Left kidney (tissue), 2 donors: Measurements from ENCODE around the gene LCMT2. TPM values are rescaled to one million over a fixed set of nuclear protein-coding genes. Genes with fewer than 3 reads are reported as not detected.

Source experiments
- DNase-seq: peaks from one replicate; pipeline ENCODE4 v3.0.0-alpha.2; 2013
- polyA plus RNA-seq: library from polyadenylated mRNA; unstranded; fragments of 120-200 nt; gene quantifications from one replicate; pipeline ENCODE4 v1.2.1, GENCODE V29; 2013; ENCODE audit not compliant: insufficient read length

The LCMT2 gene
- polyA plus RNA-seq, 1 donor = 12.9 TPM

DNA sequence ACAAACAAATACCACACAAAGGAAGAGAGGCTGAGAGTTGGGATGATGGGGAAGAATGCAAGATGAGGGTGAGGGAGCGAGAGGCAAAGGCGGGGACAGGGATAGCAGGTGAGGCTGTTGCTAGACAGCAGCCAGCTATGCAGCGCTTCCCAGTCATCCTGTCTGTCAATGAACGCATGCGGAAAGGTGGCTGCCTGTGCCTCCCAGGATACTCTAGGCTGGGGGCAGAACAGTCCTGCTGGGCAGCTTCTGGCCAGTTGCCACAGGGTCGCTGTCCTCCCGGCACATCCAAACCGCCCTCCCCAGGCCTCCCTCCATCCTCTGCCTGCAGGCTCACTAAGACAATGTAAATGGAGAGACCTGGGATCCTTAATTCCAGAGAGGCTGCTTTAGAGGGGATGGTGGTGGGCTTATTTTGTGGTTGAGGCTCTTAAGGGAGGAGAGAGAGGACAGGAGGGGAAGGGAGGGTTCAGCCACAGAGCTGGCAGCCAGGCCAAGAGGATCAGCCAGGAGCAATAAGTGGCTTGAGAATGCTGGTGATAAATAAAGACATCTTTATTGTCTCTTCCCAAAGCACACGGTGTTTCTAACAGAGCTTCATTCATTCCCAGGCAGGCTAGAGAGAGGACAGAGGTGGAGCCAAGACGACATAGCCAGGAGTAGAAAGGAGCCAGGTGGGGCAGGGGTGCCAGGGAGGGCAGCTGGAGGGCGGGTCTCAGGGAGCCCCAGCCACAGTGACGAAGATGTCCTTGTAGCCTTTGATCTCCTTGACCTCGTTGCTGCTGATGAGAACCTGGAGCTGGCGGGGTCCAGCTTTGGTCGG is 54.4 kb downstream of the LCMT2 start:
- no peak for DNase-seq

DNA sequence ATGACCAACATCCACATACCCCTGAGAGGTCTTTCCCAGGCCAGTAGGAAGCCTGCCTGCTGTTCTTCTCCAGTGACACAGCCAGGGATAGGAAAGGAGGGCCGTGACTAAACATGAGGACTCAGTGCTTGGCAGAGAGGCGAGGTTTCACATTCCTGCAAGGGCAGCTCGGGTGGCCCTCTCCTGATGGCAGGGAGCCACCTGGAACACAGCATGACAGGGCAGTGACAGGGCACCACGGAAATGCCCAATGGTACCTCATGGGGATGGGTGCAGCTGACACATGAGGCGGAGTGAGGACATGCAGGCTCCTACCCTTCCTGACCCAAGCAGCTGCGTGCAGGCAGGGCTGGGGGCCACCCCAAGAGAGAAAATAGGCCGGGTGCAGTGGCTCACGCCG is 56.2 kb downstream of the LCMT2 start:
- DNase-seq = no peak

Other genes starting within 250 kb of the LCMT2 start
- gene UBR1, start 224.5 kb downstream of the LCMT2 start, polyA plus RNA-seq = 29.4 TPM
- gene TMEM62, start 197.0 kb downstream of the LCMT2 start, polyA plus RNA-seq = 18.1 TPM
- gene CCNDBP1, start 145.2 kb downstream of the LCMT2 start, polyA plus RNA-seq = 49.2 TPM
- gene EPB42, start 109.6 kb downstream of the LCMT2 start, polyA plus RNA-seq = 0.80 TPM
- gene TGM5, start 63.6 kb downstream of the LCMT2 start, polyA plus RNA-seq = not detected
- not detected for gene TGM7, start 28.3 kb downstream of the LCMT2 start, polyA plus RNA-seq
- 36.0 TPM for gene ZSCAN29, start 40.5 kb upstream of the LCMT2 start, polyA plus RNA-seq
- gene TUBGCP4, start 40.5 kb upstream of the LCMT2 start, polyA plus RNA-seq = 29.7 TPM
- 110 TPM for gene TP53BP1, start 162.6 kb upstream of the LCMT2 start, polyA plus RNA-seq
- 9.3 TPM for gene MAP1A, start 187.0 kb upstream of the LCMT2 start, polyA plus RNA-seq